ENCODE data around the gene COL6A3. TPM values are rescaled to one million over a fixed set of nuclear protein-coding genes. Genes with fewer than 3 reads are reported as not detected.
"Not testable (repeated sequence)": the region's sequence is repeated elsewhere in the genome, so short reads cannot be mapped to it uniquely, and the experiment has no call there.

The COL6A3 gene
- total and polyA plus RNA-seq, 7 donors, result 15.5 to 75.2 (median 59.1) TPM

DNA sequence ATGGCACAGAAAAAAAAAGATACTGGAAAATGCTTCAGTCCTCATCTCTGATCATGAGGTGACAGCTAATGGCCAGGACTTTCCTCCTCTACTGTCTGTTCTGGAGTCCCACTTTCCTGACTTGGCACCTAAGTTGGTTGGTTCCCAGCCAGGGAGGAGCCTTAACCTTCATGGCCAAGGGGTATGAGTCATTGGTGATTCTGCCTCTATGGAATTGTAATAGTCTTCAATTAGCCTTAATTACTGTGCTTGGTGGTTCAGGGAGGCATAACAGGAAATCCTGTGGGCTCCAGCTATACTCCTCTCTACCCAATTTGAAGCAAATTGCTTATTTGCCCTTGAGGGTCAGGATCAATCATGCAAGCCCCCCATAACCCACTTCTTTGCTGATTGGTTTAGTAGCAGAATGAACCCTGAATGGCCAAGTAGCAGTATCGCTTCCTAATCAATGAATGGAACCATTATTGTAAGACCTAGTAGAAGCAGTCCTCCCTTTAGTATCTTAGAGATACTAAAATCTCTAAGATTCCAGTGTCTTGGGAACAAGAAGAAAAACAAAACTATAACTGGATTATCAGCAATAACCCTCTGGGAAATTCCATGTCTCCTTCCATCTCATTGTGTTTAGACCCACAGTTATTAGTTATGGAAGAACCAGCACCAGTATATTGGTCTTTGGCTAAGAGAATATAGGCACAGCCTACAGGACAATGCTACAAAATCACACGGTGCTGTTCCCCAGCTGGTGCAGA is 109.0 kb downstream of the COL6A3 start:
- no peak overlapping the region for H3K27ac ChIP-seq
- DNase-seq (no peak), ATAC-seq (peak in 2 of 4 donors; percentile 17 to 46)
- no peaks in the 10 kb centered on the region for H3K9me3 ChIP-seq
- no peak overlapping the region for H3K4me3 ChIP-seq
- 68 to 95% (median 70%) methylated on average over 2 of the region's 2 CpGs for WGBS, 3 donors
- no peaks in the 10 kb centered on the region for H3K27me3 ChIP-seq (ENCODE audit: insufficient read depth in 3 of 3, low read length in 2 of 3)
- intact Hi-C loops (cut with DNase I), result loop anchor here in 1 of 2 donors (10.0 kb wide), 1 partner anchor 210 kb away; no protein-coding TSS in a partner anchor
- TF ChIP-seq, protein P1, sequence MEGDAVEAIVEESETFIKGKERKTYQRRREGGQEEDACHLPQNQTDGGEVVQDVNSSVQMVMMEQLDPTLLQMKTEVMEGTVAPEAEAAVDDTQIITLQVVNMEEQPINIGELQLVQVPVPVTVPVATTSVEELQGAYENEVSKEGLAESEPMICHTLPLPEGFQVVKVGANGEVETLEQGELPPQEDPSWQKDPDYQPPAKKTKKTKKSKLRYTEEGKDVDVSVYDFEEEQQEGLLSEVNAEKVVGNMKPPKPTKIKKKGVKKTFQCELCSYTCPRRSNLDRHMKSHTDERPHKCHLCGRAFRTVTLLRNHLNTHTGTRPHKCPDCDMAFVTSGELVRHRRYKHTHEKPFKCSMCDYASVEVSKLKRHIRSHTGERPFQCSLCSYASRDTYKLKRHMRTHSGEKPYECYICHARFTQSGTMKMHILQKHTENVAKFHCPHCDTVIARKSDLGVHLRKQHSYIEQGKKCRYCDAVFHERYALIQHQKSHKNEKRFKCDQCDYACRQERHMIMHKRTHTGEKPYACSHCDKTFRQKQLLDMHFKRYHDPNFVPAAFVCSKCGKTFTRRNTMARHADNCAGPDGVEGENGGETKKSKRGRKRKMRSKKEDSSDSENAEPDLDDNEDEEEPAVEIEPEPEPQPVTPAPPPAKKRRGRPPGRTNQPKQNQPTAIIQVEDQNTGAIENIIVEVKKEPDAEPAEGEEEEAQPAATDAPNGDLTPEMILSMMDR (IDR thresholded peaks at IDR 0.05), result no peak
- no peaks in the 10 kb centered on the region for H3K36me3 ChIP-seq (ENCODE audit: insufficient read depth in 1 of 2, low read depth in 1 of 2)
- peaks cover 4% of the 10 kb centered on the region for H3K4me1 ChIP-seq

DNA sequence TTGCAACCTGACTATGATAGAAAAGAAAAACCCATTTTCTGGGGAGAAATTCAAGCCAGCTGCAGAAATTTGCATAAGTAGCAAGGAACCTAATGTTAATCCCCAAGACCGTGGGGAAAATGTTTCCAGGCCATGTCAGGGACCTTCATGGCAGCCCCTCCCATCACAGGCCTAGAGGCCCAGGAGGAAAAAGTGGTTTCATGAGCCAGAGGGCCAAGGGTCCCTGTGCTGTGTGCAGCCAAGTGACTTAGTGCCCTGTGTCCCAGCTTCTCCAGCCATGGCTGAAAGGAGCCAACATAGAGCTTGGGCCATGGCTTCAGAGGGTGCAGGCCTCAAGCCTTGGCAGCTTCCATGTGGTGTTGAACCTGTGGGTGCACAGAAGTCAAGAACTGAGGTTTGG is 110.7 kb downstream of the COL6A3 start:
- not testable (repeated sequence) for H3K4me3 ChIP-seq; DNase-seq; ATAC-seq; H3K9me3 ChIP-seq; H3K36me3 ChIP-seq (ENCODE audit: insufficient read depth in 1 of 2, low read depth in 1 of 2); H3K27ac ChIP-seq; H3K27me3 ChIP-seq (ENCODE audit: insufficient read depth in 3 of 3, low read length in 2 of 3)
- intact Hi-C loops (cut with DNase I), result loop anchor here in 1 of 2 donors (10.0 kb wide), 1 partner anchor 208 kb away; no protein-coding TSS in a partner anchor
- 58 to 89% (median 84%) methylated on average over 1 of the region's 1 CpG for WGBS, 3 donors
- H3K4me1 ChIP-seq, result peaks cover 18% of the 10 kb centered on the region

DNA sequence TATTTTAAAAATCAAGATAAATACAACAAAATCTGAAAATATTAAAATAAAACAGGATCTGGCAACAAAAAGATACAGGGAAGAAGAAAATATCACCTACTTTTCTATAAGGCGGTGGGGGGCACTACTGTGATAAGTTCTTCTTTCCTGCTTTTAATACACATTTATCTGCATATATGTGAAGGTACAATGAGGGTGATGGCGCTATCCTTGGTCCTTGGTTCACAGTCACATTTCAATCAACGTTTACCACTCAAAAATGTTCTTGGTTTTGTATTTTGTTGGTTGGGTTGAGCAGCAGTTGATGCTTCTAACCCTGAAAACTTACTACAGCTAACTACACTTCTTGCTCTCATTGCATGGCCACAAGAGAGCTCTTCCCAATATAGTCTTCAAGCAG is 112.4 kb downstream of the COL6A3 start:
- H3K4me3 ChIP-seq, result no peak overlapping the region

DNA sequence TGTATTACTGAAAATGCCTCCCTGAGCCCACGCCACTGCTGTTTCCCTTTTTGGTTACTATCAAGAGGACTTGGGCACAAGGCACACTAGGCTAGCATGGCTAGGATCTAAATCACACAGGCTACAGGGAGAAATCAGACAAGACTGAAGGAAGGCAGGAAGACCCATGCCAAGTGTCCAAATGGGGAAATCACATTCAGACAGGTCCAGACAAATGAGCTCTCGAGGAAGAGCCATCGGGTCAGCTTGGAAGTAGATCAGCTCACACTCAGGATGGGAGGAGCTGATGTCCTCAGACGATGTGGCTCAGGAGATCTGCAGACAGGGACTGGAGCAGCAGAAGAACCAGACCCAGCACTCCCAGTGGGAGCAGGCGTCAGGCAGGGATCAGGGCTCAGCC is 113.2 kb downstream of the COL6A3 start:
- Histone ChIP-seq H3K4me1 (peaks cover 24% of the 10 kb centered on the region), H3K27ac (peak overlapping the region; percentile 62), H3K36me3 (ENCODE audit: insufficient read depth in 1 of 2, low read depth in 1 of 2) (no peaks in the 10 kb centered on the region)

More for the DNA sequence above, 112.4 kb downstream of the COL6A3 start:
- TF ChIP-seq, protein P1 (IDR thresholded peaks at IDR 0.05), result no peak
- WGBS, 3 donors, result 93 to 95% (median 94%) methylated on average over 3 of the region's 3 CpGs
- H3K36me3 ChIP-seq (ENCODE audit: insufficient read depth in 1 of 2, low read depth in 1 of 2), result no peaks in the 10 kb centered on the region
- DNase-seq (no peak), ATAC-seq (no peak)
- no peaks in the 10 kb centered on the region for H3K9me3 ChIP-seq
- H3K4me1 ChIP-seq, result peaks cover 24% of the 10 kb centered on the region
- H3K27ac ChIP-seq, result no peak overlapping the region
- H3K27me3 ChIP-seq (ENCODE audit: insufficient read depth in 3 of 3, low read length in 2 of 3), result no peaks in the 10 kb centered on the region
- intact Hi-C loops (cut with DNase I), result loop anchor here in 1 of 2 donors (10.0 kb wide), 1 partner anchor 207 kb away; no protein-coding TSS in a partner anchor

DNA sequence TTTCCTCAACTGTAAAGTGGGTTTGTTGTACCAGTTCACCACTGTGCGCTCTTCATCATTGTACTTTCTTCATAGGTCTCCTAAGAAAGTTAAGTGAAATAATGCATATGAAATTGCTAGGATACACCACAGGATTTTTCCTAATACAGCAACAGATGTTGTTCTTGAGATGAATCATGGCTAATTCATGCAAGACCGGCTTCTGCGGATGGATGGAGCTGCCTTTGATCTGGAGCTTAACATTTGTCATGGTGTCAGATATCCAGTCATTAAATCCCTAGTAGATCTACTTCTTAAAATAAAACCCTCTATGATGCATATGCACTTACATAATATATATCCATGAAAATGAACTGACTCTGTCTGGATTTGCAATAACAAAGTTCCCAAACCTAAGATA is 114.1 kb downstream of the COL6A3 start:
- Histone ChIP-seq H3K9me3 (no peaks in the 10 kb centered on the region), H3K27ac (peak overlapping the region; percentile 62), H3K4me1 (peaks cover 24% of the 10 kb centered on the region), H3K27me3 (ENCODE audit: insufficient read depth in 3 of 3, low read length in 2 of 3) (no peaks in the 10 kb centered on the region), H3K36me3 (ENCODE audit: insufficient read depth in 1 of 2, low read depth in 1 of 2) (no peaks in the 10 kb centered on the region), H3K4me3 (peak overlapping the region; percentile 41)
- ATAC-seq (peak; percentile 80 to 94 (median 90)), DNase-seq (no peak)
- 43 to 55% (median 45%) methylated on average over 3 of the region's 3 CpGs for WGBS, 3 donors
- TF ChIP-seq, protein P1 (IDR thresholded peaks at IDR 0.05), result no peak
- intact Hi-C loops (cut with DNase I), result loop anchor here in 1 of 2 donors (10.0 kb wide), 1 partner anchor 205 kb away; no protein-coding TSS in a partner anchor

More for the DNA sequence above, 113.2 kb downstream of the COL6A3 start:
- TF ChIP-seq, protein P1 (IDR thresholded peaks at IDR 0.05), result no peak
- H3K9me3 ChIP-seq, result no peaks in the 10 kb centered on the region
- no peaks in the 10 kb centered on the region for H3K27me3 ChIP-seq (ENCODE audit: insufficient read depth in 3 of 3, low read length in 2 of 3)
- 37 to 47% (median 47%) methylated on average over 5 of the region's 5 CpGs for WGBS, 3 donors
- peak overlapping the region; percentile 41 for H3K4me3 ChIP-seq
- intact Hi-C loops (cut with DNase I), result loop anchor here in 1 of 2 donors (10.0 kb wide), 1 partner anchor 206 kb away; no protein-coding TSS in a partner anchor
- DNase-seq (no peak), ATAC-seq (peak; percentile 16 to 74 (median 46))
